H9 (cell line): ENCODE data around the gene ATP8A2. TPM values are rescaled to one million over a fixed set of nuclear protein-coding genes. Genes with fewer than 3 reads are reported as not detected.

Source experiments
- DNase-seq: peaks from one replicate; pipeline ENCODE4 v3.0.0-alpha.2; 2017
- H2AFZ ChIP-seq: one replicate; pipeline ENCODE4 v1.6.1; 2013; ENCODE audit warnings: mild to moderate bottlenecking, low read length, control low read depth, moderate library complexity
- H2AK5ac ChIP-seq: 2 replicates; pipeline ENCODE4 v1.6.1; 2013; ENCODE audit warnings: low read length, control low read depth, mixed read lengths; ENCODE audit not compliant: insufficient read length
- H2BK120ac ChIP-seq: one replicate; pipeline ENCODE4 v1.6.1; 2013; ENCODE audit warnings: low read depth, mild to moderate bottlenecking, low read length, control low read depth, inconsistent platforms; ENCODE audit not compliant: poor library complexity, severe bottlenecking
- H2BK12ac ChIP-seq: 2 replicates; pipeline ENCODE4 v1.6.1; 2013; ENCODE audit warnings: low read length, control low read depth, mixed read lengths, low read depth; ENCODE audit not compliant: insufficient read length
- H2BK15ac ChIP-seq: 2 replicates; pipeline ENCODE4 v1.6.1; 2013; ENCODE audit warnings: low read depth, low read length, control low read depth
- H2BK20ac ChIP-seq: one replicate; pipeline ENCODE4 v1.6.1; 2013; ENCODE audit warnings: low read depth, mild to moderate bottlenecking, low read length, control low read depth, inconsistent platforms; ENCODE audit not compliant: poor library complexity, severe bottlenecking
- H2BK5ac ChIP-seq: 2 replicates; pipeline ENCODE4 v1.6.1; 2013; ENCODE audit warnings: low read length, control low read depth, mixed read lengths; ENCODE audit not compliant: insufficient read length
- H3K14ac ChIP-seq: 2 replicates; pipeline ENCODE4 v1.6.1; 2013; ENCODE audit warnings: low read length, control low read depth; ENCODE audit not compliant: insufficient read depth
- H3K18ac ChIP-seq: 2 replicates; pipeline ENCODE4 v1.6.1; 2013; ENCODE audit warnings: low read depth, mild to moderate bottlenecking, mixed read lengths, low read length, control low read depth; ENCODE audit not compliant: insufficient read length
- H3K23ac ChIP-seq: 2 replicates; pipeline ENCODE4 v1.6.1; 2013; ENCODE audit warnings: low read length, control low read depth, mixed read lengths, low read depth; ENCODE audit not compliant: insufficient read length
- H3K23me2 ChIP-seq: 2 replicates; pipeline ENCODE4 v1.6.1; 2013; ENCODE audit warnings: low read depth, mild to moderate bottlenecking, mixed read lengths, low read length, control low read depth; ENCODE audit not compliant: insufficient read length, poor library complexity, severe bottlenecking
- H3K27ac ChIP-seq: 2 replicates; pipeline ENCODE4 v1.5.1; 2013; ENCODE audit warnings: low read length, control low read depth, mixed read lengths, low read depth; ENCODE audit not compliant: insufficient read length
- H3K27me3 ChIP-seq: 2 replicates; pipeline ENCODE4 v1.6.1; 2013; ENCODE audit warnings: low read length, control low read depth, inconsistent platforms; ENCODE audit not compliant: insufficient read depth
- H3K4ac ChIP-seq: 2 replicates; pipeline ENCODE4 v1.6.1; 2013; ENCODE audit warnings: low read depth, mild to moderate bottlenecking, control low read depth, inconsistent platforms, low read length, moderate library complexity
- H3K4me1 ChIP-seq: 2 replicates; pipeline ENCODE4 v1.6.1; 2013; ENCODE audit warnings: low read length, control low read depth, inconsistent platforms; ENCODE audit not compliant: insufficient read depth
- H3K4me2 ChIP-seq: 2 replicates; pipeline ENCODE4 v1.6.1; 2013; ENCODE audit warnings: low read length, control low read depth, mixed read lengths; ENCODE audit not compliant: insufficient read length, insufficient read depth
- H3K56ac ChIP-seq: 2 replicates; pipeline ENCODE4 v1.6.1; 2013; ENCODE audit warnings: low read depth, mild to moderate bottlenecking, mixed read lengths, low read length, control low read depth; ENCODE audit not compliant: insufficient read length
- H3K79me1 ChIP-seq: 2 replicates; pipeline ENCODE4 v1.6.1; 2013; ENCODE audit warnings: low read depth, mild to moderate bottlenecking, moderate library complexity, low read length, control low read depth, inconsistent platforms; ENCODE audit not compliant: insufficient read depth, poor library complexity, severe bottlenecking
- H3K79me2 ChIP-seq: 2 replicates; pipeline ENCODE4 v1.6.1; 2013; ENCODE audit warnings: low read length, control low read depth, inconsistent platforms; ENCODE audit not compliant: insufficient read depth
- H3K9ac ChIP-seq: 2 replicates; pipeline ENCODE4 v1.6.1; 2013; ENCODE audit warnings: low read length, control low read depth, mixed read lengths; ENCODE audit not compliant: insufficient read length; ENCODE audit errors: extremely low read depth
- H3K9me3 ChIP-seq: one replicate; pipeline ENCODE4 v1.6.1; 2013; ENCODE audit warnings: low read depth, low read length, inconsistent platforms; ENCODE audit not compliant: control insufficient read depth
- H3T11ph ChIP-seq: one replicate; pipeline ENCODE4 v1.6.1; 2013; ENCODE audit warnings: mild to moderate bottlenecking, low read length, control low read depth, inconsistent platforms
- H4K20me1 ChIP-seq: one replicate; pipeline ENCODE4 v1.6.1; 2013; ENCODE audit not compliant: control insufficient read depth, insufficient read length, insufficient read depth
- H4K5ac ChIP-seq: 2 replicates; pipeline ENCODE4 v1.6.1; 2013; ENCODE audit warnings: low read depth, mild to moderate bottlenecking, mixed read lengths, low read length, control low read depth; ENCODE audit not compliant: insufficient read length
- H4K8ac ChIP-seq: replicated peaks from 2 replicates; pipeline ENCODE4 v1.6.1; 2013; ENCODE audit warnings: low read length, control low read depth, mixed read lengths, low read depth; ENCODE audit not compliant: insufficient read length
- H4K91ac ChIP-seq: 2 replicates; pipeline ENCODE4 v1.6.1; 2013; ENCODE audit warnings: low read depth, mild to moderate bottlenecking, moderate library complexity, mixed read lengths, low read length, control low read depth; ENCODE audit not compliant: insufficient read length
- H3K27ac Mint-ChIP-seq, 3 experiments: 2 replicates in 2 of 3; 3 replicates in 1 of 3; pipeline ENCODE4 v1.8.0; 2020 to 2021; ENCODE audit warnings: mixed read lengths in 3 of 3, mild to moderate bottlenecking in 1 of 3, moderate library complexity in 1 of 3
- H3K27me3 Mint-ChIP-seq: 2 replicates; pipeline ENCODE4 v1.8.0; 2021; ENCODE audit warnings: low read depth, mild to moderate bottlenecking, moderate library complexity, mixed read lengths
- H3K36me3 Mint-ChIP-seq, 3 experiments: 2 replicates in 2 of 3; 3 replicates in 1 of 3; pipeline ENCODE4 v1.8.0; 2020 to 2021; ENCODE audit warnings: low read depth in 3 of 3, mixed read lengths in 3 of 3; ENCODE audit not compliant: insufficient read depth in 1 of 3
- H3K4me1 Mint-ChIP-seq, 2 experiments: 2 replicates each; pipeline ENCODE4 v1.8.0; 2020; ENCODE audit warnings: mixed read lengths in 2 of 2
- H3K4me3 Mint-ChIP-seq, 2 experiments: 2 replicates in 1 of 2; 3 replicates in 1 of 2; pipeline ENCODE4 v1.8.0; 2020 to 2021; ENCODE audit warnings: mild to moderate bottlenecking in 2 of 2, mixed read lengths in 2 of 2, moderate library complexity in 1 of 2
- H3K9me3 Mint-ChIP-seq, 2 experiments: 2 replicates in 1 of 2; 3 replicates in 1 of 2; pipeline ENCODE4 v1.8.0; 2020; ENCODE audit warnings: mild to moderate bottlenecking in 2 of 2, mixed read lengths in 2 of 2, moderate library complexity in 1 of 2
- WGBS: extraction: QIAGEN DNeasy Blood & Tissue Kit; methylation state at CpG from one replicate; pipeline ENCODE4 v1.1.7; 2013; ENCODE audit warnings: missing lambda C conversion rate, low lambda C conversion rate, mixed read lengths; ENCODE audit not compliant: insufficient read length; ENCODE audit errors: extremely low coverage; 5-methylcytosine and 5-hydroxymethylcytosine counted together
- total RNA-seq: library from RNA; stranded (reverse); gene quantifications from 2 replicates; pipeline ENCODE4 v1.2.1, GENCODE V29; 2021
- TF ChIP-seq, protein P1 (sequence below): fragments of 200-600 bp; sonication (generic); conservative IDR thresholded peaks from 3 replicates; pipeline ENCODE4 v1.8.0; 2021; ENCODE audit warnings: antibody characterized with exemption, mild to moderate bottlenecking

The ATP8A2 gene
- total RNA-seq, 1 experiment from 2014 or later: 18.2 TPM

- H2BK20ac ChIP-seq: no peak overlapping the region
- H3K9me3 ChIP-seq: no peaks in the 10 kb centered on the region
- H3K36me3 Mint-ChIP-seq: peaks cover 2 to 7% (median 2%) of the 10 kb centered on the region in 3 experiments; a peak in 3 of 7 replicates
- no peak overlapping the region for H2BK15ac ChIP-seq
- peak; percentile 36 for DNase-seq
- no peaks in the 10 kb centered on the region for H3K27me3 ChIP-seq
- no CpG with 5 or more reads among the region's 2 CpGs for WGBS
- peaks cover 23 to 30% of the 10 kb centered on the region in 2 experiments for H3K4me1 Mint-ChIP-seq
- no peak overlapping the region for H2AFZ ChIP-seq
- no peaks in the 10 kb centered on the region for H3K79me2 ChIP-seq
- no peak overlapping the region for H2BK12ac ChIP-seq
- H3K23ac ChIP-seq: no peak overlapping the region
- no peak overlapping the region; a peak in 1 of 7 replicates for H3K27ac Mint-ChIP-seq
- peaks cover 4% of the 10 kb centered on the region; the same call in 1 of the 2 replicates for H3K4me1 ChIP-seq
- no peak overlapping the region for H4K91ac ChIP-seq
- H3K4me3 Mint-ChIP-seq: no peak overlapping the region
- H3K79me1 ChIP-seq: no peaks in the 10 kb centered on the region
- H3K9me3 Mint-ChIP-seq: peaks cover 0 to 2% of the 10 kb centered on the region in 2 experiments; a peak in 1 of 5 replicates
- TF ChIP-seq, protein P1, sequence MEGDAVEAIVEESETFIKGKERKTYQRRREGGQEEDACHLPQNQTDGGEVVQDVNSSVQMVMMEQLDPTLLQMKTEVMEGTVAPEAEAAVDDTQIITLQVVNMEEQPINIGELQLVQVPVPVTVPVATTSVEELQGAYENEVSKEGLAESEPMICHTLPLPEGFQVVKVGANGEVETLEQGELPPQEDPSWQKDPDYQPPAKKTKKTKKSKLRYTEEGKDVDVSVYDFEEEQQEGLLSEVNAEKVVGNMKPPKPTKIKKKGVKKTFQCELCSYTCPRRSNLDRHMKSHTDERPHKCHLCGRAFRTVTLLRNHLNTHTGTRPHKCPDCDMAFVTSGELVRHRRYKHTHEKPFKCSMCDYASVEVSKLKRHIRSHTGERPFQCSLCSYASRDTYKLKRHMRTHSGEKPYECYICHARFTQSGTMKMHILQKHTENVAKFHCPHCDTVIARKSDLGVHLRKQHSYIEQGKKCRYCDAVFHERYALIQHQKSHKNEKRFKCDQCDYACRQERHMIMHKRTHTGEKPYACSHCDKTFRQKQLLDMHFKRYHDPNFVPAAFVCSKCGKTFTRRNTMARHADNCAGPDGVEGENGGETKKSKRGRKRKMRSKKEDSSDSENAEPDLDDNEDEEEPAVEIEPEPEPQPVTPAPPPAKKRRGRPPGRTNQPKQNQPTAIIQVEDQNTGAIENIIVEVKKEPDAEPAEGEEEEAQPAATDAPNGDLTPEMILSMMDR: no peak
- no peak overlapping the region for H2BK120ac ChIP-seq
- H3K23me2 ChIP-seq: no peaks in the 10 kb centered on the region
- no peaks in the 10 kb centered on the region for H4K20me1 ChIP-seq
- H4K5ac ChIP-seq: no peak overlapping the region
- H2BK5ac ChIP-seq: no peak overlapping the region
- no peak overlapping the region for H3K27ac ChIP-seq
- H2AK5ac ChIP-seq: no peak overlapping the region
- no peak overlapping the region for H4K8ac ChIP-seq
- no peak overlapping the region for H3K14ac ChIP-seq
- no peak overlapping the region for H3K18ac ChIP-seq
- no peak overlapping the region for H3K4me2 ChIP-seq
- H3K9ac ChIP-seq: no peak overlapping the region
- H3K27me3 Mint-ChIP-seq: no peaks in the 10 kb centered on the region
- no peak overlapping the region for H3T11ph ChIP-seq
- no peak overlapping the region for H3K4ac ChIP-seq
- no peak overlapping the region for H3K56ac ChIP-seq
Measured at GRCh38 chr13:25347151-25347550, 24.6 kb upstream of the ATP8A2 start.
